ENCODE results near the gene PDC.

Gene PDC

GRCh38 chr1:186461014-186461413, at the start of gene PDC:
Gene PDC, minus strand, starts transcription at chr1:186461114. Its CDS starts 11,655 bp downstream, at chr1:186449459.
- no peak for FAIRE-seq

DNA sequence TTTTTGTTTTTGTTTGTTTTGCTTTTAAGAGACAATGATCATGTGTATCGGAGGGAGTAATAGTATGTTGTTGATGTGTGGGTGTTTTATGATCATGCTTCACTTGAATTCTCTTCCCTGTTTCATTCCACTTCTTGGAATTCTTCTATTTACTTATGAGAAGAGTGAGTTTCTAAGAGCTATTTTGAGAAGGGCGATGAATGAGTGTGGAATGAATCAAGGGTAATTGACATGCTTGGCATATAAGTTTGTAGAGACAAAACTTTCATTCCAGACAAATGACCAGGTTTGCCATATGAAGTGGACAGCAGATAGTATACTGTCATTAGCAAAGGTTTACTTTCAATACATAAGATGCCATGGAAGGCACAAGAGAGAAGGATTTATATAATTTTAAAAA, 42.3 kb upstream of the PDC start:
- no peak for FAIRE-seq

DNA sequence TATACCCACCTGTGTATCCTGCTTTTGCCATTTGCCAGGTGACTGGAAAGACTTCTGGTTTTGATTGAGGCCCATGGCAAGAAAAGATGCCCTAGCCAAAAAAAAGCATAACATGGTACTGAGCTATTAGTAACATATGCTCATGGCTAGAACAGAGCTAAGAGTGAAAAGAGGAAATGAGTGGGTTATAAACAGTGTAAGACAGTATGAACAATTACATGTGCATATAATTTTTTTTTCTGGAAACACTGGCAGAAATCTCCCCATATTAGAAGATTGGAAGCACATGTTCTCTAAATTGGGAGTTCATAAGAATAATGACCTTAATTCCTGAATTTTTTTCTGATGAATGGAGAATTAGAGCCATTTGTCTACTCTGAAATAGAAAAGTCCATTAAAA, 41.2 kb upstream of the PDC start:
- no peak for FAIRE-seq

GRCh38 chr1:186500804-186501203, 39.9 kb upstream of the PDC start:
- FAIRE-seq: no peak

DNA sequence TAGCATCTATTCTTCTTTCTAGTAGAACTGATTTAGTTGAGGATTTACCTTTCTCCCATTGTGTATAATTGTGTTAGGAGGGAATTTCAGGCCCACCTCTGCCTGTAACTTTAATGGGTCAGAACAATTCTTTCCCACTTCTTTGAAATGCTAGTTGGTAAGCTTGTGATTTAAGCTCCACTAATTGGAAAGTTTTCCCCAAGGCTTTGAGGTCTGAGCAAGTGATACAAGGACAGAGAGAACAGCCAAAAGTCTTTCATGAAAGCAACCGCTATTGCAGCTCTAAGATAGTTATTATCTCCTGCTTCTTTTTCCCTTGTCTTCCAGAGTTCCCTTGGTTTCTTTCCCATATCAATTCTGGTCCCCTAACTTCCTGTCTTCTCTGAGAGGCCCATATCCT, 38.7 kb upstream of the PDC start:
- FAIRE-seq: no peak

GRCh38 chr1:186498695-186499389, 37.9 kb upstream of the PDC start:
- no peak for FAIRE-seq

GRCh38 chr1:186498071-186498470, 37.2 kb upstream of the PDC start:
- no peak for FAIRE-seq

GRCh38 chr1:186497651-186498050, 36.7 kb upstream of the PDC start:
- FAIRE-seq: no peak

- FAIRE-seq: no peak
Observed at GRCh38 chr1:186496171-186496851, 35.4 kb upstream of the PDC start.

DNA sequence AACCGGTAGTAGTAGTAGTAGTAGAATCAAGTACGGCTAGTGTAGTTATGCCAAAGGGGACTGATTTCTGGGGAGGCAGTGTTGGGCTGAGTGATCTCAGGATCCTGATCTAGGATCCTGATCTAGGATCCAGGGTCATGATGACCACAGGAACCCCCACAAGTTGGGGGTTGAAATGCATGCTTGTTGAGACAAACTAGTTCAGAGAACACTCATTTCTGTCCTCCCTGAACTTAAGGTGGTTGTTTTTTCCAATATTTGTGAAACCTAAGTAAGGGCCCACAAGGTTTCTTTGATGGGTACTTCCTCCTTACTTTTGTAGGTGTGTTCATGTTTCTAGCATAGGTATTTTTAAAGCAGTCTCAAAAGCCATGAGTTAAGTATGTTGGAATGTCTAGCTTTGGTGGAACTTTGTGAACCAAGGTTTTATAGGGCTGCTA, 33.9 kb upstream of the PDC start:
- no peak for FAIRE-seq

DNA sequence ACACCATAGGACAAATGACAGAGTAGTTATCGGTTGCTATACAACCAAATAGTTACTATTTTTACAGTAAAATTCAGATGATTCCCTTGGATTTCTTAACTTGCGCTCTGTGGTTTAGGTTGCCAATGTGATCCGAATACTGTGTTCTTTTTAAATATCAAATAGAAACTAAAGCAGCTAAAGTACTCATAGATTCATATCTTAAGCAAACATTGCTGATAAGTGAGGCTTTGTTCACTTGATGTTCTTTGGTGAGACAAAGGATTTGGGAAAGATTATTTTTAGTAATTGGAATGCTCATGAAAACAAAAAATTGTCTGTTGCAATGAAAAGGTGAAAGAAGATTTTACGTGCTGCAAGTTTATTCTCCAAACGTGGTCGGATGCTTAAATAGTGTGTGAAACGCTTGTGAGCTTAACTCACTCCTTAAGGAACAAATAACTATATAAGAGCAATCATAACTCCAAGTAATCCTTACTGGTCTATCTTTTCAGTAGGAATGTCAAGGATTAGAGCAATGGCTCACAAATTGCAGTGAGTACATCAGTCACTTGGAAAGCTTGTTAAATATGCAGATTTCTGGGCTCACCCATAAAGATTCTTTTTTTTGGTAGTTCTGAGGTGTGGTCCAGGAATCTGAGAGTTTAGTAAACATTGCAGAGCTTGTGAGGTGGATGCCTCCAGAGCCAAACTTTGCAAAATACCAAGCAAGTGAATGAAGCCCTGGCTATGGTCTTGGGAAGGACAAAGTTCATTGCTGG, 31.8 kb upstream of the PDC start:
- FAIRE-seq: no peak

DNA sequence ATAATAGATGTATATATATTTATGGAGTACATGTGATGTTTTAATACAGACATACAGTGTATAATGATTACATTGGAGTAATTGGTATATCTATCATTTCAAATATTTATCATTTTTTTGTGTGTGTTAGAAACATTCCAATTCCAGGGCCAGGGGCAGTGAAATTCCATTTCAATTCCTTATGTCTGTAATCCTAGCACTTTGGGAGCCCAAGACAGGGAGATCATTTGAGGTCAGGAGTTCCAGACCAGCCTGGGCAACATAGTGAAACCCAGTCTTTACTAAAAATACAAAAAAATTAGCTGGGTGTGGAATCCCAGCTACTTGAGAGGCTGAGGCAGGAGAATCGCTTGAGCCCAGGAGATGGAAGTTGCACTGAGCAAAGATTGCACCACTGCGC, 30.4 kb upstream of the PDC start:
- FAIRE-seq: no peak

DNA sequence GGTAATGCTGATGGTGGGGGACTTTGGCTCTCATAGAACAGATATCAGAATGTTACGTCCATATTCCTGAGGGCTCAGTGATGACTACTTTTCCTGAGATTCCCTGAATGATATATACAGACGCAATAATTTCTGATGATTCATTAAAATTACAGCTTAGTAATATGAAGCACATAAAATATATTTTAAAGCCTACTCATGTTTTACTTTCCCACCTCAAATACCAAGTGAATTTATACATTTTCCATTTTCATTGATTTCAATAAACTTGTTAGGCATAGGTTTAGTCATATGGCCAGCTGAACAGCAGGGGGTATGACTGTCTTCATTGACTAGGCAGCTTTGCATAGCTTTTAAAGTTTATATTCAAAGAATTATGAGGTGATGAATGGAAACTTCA, 26.2 kb upstream of the PDC start:
- no peak for FAIRE-seq

DNA sequence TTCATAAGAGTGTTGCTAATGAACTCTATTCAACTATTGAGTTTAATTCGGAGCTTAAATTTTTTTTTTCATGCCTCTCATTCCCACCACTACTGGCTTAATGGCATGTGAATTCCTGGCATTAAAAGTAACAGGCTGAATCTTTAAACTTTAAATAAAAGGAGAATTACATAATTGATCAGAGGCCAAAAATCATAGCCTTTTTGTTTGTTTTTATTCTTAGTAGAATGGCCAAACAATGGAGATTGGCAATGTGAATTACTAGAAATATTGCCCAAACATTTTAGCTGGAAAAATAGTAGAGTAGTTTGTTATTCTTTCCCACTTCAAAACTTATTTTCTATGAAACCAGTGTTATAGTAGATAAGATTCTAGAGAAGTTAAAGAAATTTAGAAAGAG, 25.1 kb upstream of the PDC start:
- no peak for FAIRE-seq

GRCh38 chr1:186483561-186483960, 22.6 kb upstream of the PDC start:
- FAIRE-seq: no peak

DNA sequence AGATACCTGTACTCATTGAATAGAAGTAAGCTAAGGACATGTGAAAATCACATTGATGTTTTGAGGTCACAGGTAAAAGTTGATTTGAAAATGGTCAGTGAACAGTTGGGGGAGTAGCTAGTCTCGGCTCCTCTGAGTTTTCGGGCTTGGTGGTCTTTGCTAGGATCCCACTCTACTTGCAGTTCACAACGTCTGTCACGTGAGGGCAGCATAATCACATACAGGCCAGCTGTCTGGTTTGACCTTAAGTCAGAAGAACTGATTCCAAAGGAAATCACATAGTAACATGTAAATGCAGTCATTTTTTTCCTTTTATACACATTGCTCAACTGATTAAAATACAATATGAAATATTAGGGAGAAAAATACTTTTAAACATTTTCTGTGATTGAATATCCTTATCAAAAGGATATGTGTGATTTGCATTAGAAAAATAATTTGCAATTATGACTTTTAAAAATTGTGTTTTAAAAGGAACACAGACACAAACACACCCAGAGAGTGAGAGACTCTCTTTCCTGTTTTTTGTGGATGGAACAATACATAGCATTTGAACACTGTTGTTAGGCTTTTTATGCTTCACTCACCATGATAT, 21.8 kb upstream of the PDC start:
- peak; percentile 95 for FAIRE-seq

- FAIRE-seq: no peak
Observed at GRCh38 chr1:186481303-186481888, 20.5 kb upstream of the PDC start.

DNA sequence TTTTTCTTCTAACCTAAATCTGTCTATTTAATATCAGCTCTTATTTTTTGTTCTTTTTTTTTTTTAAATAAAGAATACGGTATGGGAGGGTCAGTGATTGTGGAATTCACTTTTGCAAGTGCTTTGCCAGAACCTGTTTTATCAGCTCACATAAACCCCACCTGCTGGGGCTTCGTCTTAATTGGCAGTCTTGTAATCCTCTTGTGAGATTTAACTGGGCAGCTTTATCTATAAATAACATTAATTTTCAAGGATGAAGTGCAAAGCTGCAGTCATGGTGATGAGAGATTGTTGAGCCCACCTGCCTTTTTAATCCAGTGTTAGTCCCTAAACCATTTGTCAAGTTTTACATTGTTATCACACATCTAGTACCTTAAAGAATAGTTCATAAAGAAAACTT, 18.2 kb upstream of the PDC start:
- no peak for FAIRE-seq

DNA sequence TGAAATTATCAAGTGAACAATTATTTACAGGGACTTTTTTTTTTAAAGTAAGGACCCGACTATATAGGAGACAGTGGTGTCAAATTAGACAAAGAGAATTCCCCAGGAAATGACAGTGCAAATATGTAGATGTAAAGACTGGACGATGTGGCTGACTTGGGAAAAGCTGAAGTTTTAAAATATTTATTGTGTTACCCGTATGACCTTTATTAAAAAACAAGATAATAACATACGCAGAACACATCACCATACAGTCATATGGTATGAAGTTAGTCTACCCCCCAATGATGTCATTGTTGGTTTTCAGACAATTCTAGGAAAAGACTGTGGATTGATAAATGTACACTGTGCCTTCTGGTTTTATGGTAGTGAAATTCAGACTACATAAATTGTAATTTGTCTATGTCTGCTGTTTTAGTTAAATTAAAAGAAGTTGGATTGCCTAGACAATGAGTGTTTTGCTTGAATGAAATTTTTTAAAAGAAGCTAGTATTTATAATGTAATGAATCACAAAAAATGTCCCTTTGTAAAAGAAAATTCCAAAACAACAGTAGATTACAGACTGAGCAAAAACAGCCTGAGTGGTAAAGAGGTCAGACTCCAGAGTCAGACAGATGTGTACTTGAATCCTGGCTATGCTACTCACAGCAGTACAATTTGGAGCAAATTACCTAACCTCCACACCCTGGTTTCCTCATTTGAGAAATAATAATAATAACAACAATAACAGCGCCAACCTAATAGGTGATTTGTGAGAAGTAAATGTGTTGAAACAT, 15.5 kb upstream of the PDC start:
- FAIRE-seq: peak; percentile 15

DNA sequence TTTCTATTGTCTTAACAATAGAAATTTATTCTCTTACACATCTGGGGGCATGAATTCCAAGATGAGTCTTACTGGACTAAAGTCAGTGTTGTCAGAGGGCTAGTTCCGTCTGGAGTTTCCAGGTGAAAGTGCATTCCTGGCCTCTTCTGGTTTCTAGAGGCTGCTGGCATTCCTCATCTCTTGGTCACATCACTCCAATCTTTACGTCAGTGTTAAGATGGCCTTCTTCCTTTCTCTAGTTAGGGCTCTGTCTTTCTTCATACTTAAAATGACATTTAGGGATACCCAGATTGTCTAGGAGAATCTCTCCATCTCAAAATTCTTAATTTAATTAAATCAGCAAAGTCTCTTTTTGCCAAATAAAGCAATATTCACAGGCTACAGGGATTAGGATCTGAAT, 13.3 kb upstream of the PDC start:
- no peak for FAIRE-seq

GRCh38 chr1:186473047-186473446, 12.1 kb upstream of the PDC start:
- no peak for FAIRE-seq

DNA sequence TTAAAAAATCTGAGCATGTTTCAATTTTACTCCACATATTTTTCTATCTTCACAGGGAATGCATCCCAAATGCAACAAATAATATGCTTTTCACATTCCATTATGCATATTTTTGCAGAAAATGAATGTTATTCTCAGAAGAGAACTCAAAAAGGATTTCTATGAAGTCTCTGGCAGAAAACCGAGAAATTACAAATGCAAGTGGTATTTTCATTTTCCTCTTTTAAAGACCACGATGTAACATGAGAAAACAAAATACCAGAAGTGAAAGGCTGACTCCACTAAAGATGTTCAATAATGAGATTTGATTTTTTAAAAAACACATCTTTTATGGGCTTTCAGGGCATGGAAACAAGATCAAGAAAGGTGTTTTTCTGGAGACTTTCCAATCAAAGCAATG, 5.0 kb upstream of the PDC start:
- FAIRE-seq: no peak
